IMR-90 (cell line): Measurements from ENCODE around the gene C3orf33. TPM values are rescaled to one million over a fixed set of nuclear protein-coding genes. Genes with fewer than 3 reads are reported as not detected.

Experiments
- ATAC-seq: fragments of 200-7000 bp; cut with Tn5 transposase; 2 replicates; pipeline ENCODE4 v1.9.1; 2020; ENCODE audit warnings: low read depth, mild to moderate bottlenecking, moderate library complexity
- BruUV-seq: library from RNA; stranded (reverse); fragments of 400-500 nt; replicated peaks from 2 replicates; lab custom pipeline; 2021; lab: Mats Ljungman, UMichigan
- CTCF ChIA-PET: fragments of 300-600 bp; formaldehyde crosslinking; extraction: SDS; loops from one replicate; lab custom pipeline; 2021; ENCODE audit warnings: antibody characterized with exemption; lab: Yijun Ruan, JAX
- POLR2A ChIA-PET: fragments of 300-600 bp; sonication (Branson Sonifier 250); formaldehyde crosslinking; loops from one replicate; lab custom pipeline; 2022; ENCODE audit warnings: antibody characterized with exemption; ENCODE audit not compliant: unreplicated experiment; lab: Charles Lee
- DNase-seq: peaks from one replicate; pipeline ENCODE4 v3.0.0; 2013
- H2AFZ ChIP-seq: replicated peaks from 2 replicates; pipeline ENCODE3; 2013; ENCODE audit warnings: low read length, mild to moderate bottlenecking; ENCODE audit not compliant: poor library complexity
- H2AK5ac ChIP-seq: 2 replicates; pipeline ENCODE4 v1.6.1; 2013; ENCODE audit warnings: low read depth, low read length, inconsistent platforms
- H2AK9ac ChIP-seq: replicated peaks from 2 replicates; pipeline ENCODE3; 2013; ENCODE audit warnings: mild to moderate bottlenecking, low read depth, low read length, moderate library complexity; ENCODE audit not compliant: poor library complexity
- H2BK120ac ChIP-seq: 2 replicates; pipeline ENCODE4 v1.6.1; 2013; ENCODE audit warnings: low read depth, low read length, inconsistent platforms
- H2BK15ac ChIP-seq: 3 replicates; pipeline ENCODE4 v1.6.1; 2013; ENCODE audit warnings: low read depth, low read length, inconsistent platforms
- H2BK20ac ChIP-seq: 2 replicates; pipeline ENCODE4 v1.6.1; 2013; ENCODE audit warnings: low read depth, mild to moderate bottlenecking, inconsistent platforms, low read length, moderate library complexity
- H2BK5ac ChIP-seq: 2 replicates; pipeline ENCODE4 v1.6.1; 2013; ENCODE audit warnings: mild to moderate bottlenecking, low read depth, low read length, inconsistent platforms; ENCODE audit not compliant: poor library complexity, severe bottlenecking
- H3K14ac ChIP-seq: replicated peaks from 2 replicates; pipeline ENCODE4 v1.6.1; 2013; ENCODE audit warnings: low read depth, low read length, inconsistent platforms
- H3K18ac ChIP-seq: 2 replicates; pipeline ENCODE4 v1.6.1; 2013; ENCODE audit warnings: low read depth, low read length, control low read depth
- H3K23ac ChIP-seq: 2 replicates; pipeline ENCODE4 v1.6.1; 2013; ENCODE audit warnings: low read depth, low read length, inconsistent platforms
- H3K27ac ChIP-seq: 2 replicates; pipeline ENCODE4 v1.5.1; 2013; ENCODE audit warnings: mild to moderate bottlenecking, control low read depth, low read length; ENCODE audit not compliant: insufficient read depth
- H3K27me3 ChIP-seq: 2 replicates; pipeline ENCODE4 v1.6.1; 2013; ENCODE audit warnings: low read length; ENCODE audit not compliant: control insufficient read depth, insufficient read depth
- H3K36me3 ChIP-seq: 2 replicates; pipeline ENCODE4 v1.6.1; 2013; ENCODE audit warnings: low read length, mixed read lengths; ENCODE audit not compliant: control insufficient read depth, insufficient read depth
- H3K4ac ChIP-seq: 2 replicates; pipeline ENCODE4 v1.6.1; 2013; ENCODE audit warnings: low read depth, low read length, inconsistent platforms
- H3K4me1 ChIP-seq: 2 replicates; pipeline ENCODE4 v1.6.1; 2013; ENCODE audit warnings: low read length, mixed read lengths; ENCODE audit not compliant: control insufficient read depth, insufficient read depth
- H3K4me2 ChIP-seq: 2 replicates; pipeline ENCODE4 v1.6.1; 2013; ENCODE audit warnings: low read depth, mild to moderate bottlenecking, control low read depth, low read length, moderate library complexity
- H3K4me3 ChIP-seq: 2 replicates; pipeline ENCODE4 v1.5.1; 2013; ENCODE audit warnings: low read depth, mild to moderate bottlenecking, control low read depth, low read length, moderate library complexity; ENCODE audit not compliant: insufficient read depth
- H3K56ac ChIP-seq: 2 replicates; pipeline ENCODE4 v1.6.1; 2013; ENCODE audit warnings: low read length, inconsistent platforms; ENCODE audit not compliant: insufficient read depth; ENCODE audit errors: extremely low read depth
- H3K79me1 ChIP-seq, 2 experiments: 2 replicates each; pipeline ENCODE4 v1.6.1; 2013; ENCODE audit warnings: low read length in 2 of 2, inconsistent platforms in 1 of 2, low read depth in 1 of 2
- H3K9ac ChIP-seq: 2 replicates; pipeline ENCODE4 v1.6.1; 2013; ENCODE audit warnings: low read depth, low read length, control low read depth
- H3K9me1 ChIP-seq: 2 replicates; pipeline ENCODE4 v1.6.1; 2013; ENCODE audit warnings: low read length, inconsistent platforms; ENCODE audit not compliant: insufficient read depth
- H3K9me3 ChIP-seq: 2 replicates; pipeline ENCODE4 v1.6.1; 2013; ENCODE audit warnings: low read length; ENCODE audit not compliant: control insufficient read depth, insufficient read depth
- H4K20me1 ChIP-seq: 2 replicates; pipeline ENCODE4 v1.6.1; 2013; ENCODE audit warnings: low read length, inconsistent platforms; ENCODE audit not compliant: insufficient read depth
- H4K5ac ChIP-seq: 2 replicates; pipeline ENCODE4 v1.6.1; 2013; ENCODE audit warnings: mild to moderate bottlenecking, low read depth, low read length, control low read depth
- H4K8ac ChIP-seq, 2 experiments: 2 replicates each; pipeline ENCODE4 v1.6.1; 2013; ENCODE audit warnings: low read depth in 2 of 2, low read length in 2 of 2, control low read depth in 1 of 2, inconsistent platforms in 1 of 2
- H4K91ac ChIP-seq: 2 replicates; pipeline ENCODE4 v1.6.1; 2013; ENCODE audit warnings: low read depth, low read length, inconsistent platforms; ENCODE audit not compliant: insufficient read depth
- CHD1 ChIP-seq: IDR thresholded peaks from 2 replicates; pipeline ENCODE4 v1.6.1; 2012; ENCODE audit warnings: low read depth, low read length, improper control_type of control experiment
- WGBS, 2 experiments: methylation state at CpG; one replicate each; pipeline versions ENCODE4 v1.1.5 to v1.1.7; 2013; ENCODE audit warnings: missing lambda C conversion rate in 2 of 2; ENCODE audit not compliant: insufficient read length in 1 of 2; ENCODE audit errors: extremely low coverage in 2 of 2; 5-methylcytosine and 5-hydroxymethylcytosine counted together
- dilution Hi-C: fragments of 300-500 bp; cut with HindIII; formaldehyde crosslinking; loops from one replicate; pipeline ENCODE4 v1.14.3; 2018; ENCODE audit warnings: low sequenced_read_pairs; ENCODE audit not compliant: unreplicated experiment
- in situ Hi-C: fragments of 300-500 bp; cut with MboI; formaldehyde crosslinking; loops from 3 replicates; pipeline ENCODE4 v1.14.3; 2019; ENCODE audit warnings: low sequenced_read_pairs, inconsistent platforms, mixed read lengths
- intact Hi-C: fragments of 100-400 bp; cut with micrococcal nuclease; formaldehyde crosslinking; loops from 2 replicates; pipeline ENCODE4 v1.10.0; 2022
- polyA plus RNA-seq, 3 experiments: library from polyadenylated mRNA; depleted of rRNA; stranded (reverse); fragments of >200 nt; gene quantifications; 2 replicates each; pipeline ENCODE4 v1.2.3, GENCODE V29; 2012; ENCODE audit warnings: low replicate concordance in 1 of 3
- total RNA-seq: library from RNA; depleted of rRNA; stranded (reverse); fragments of >200 nt; gene quantifications from 2 replicates; pipeline ENCODE4 v1.2.3, GENCODE V29; 2012

C3orf33 gene
- total and polyA plus RNA-seq, 2 of the 4 experiments (the other 2 are of a cell fraction): 0.72 to 1.2 TPM

GRCh38 chr3:155847993-155848392, 41.9 kb upstream of the C3orf33 start:
- Histone ChIP-seq H3K79me1 (peaks cover 6 to 29% of the 10 kb centered on the region in 2 experiments), H2BK20ac (no peak overlapping the region), H3K27ac (no peak overlapping the region), H2BK5ac (no peak overlapping the region), H3K9ac (no peak overlapping the region), H3K56ac (no peak overlapping the region), H2AK9ac (no peak overlapping the region), H2BK15ac (no peak overlapping the region), H4K5ac (no peak overlapping the region), H3K4me2 (no peak overlapping the region), H4K91ac (no peak overlapping the region), H2AK5ac (no peak overlapping the region), H3K36me3 (peaks cover 6% of the 10 kb centered on the region; the same call in 1 of the 2 replicates), H3K4me1 (no peaks in the 10 kb centered on the region), H3K9me3 (no peaks in the 10 kb centered on the region), H3K23ac (no peak overlapping the region), H2BK120ac (no peak overlapping the region), H4K8ac (no peak overlapping the region), H2AFZ (no peak overlapping the region), H3K14ac (no peak overlapping the region), H3K9me1 (no peaks in the 10 kb centered on the region), H3K27me3 (no peaks in the 10 kb centered on the region), H3K4me3 (no peak overlapping the region), H4K20me1 (peaks cover 5% of the 10 kb centered on the region; the same call in 1 of the 2 replicates), H3K18ac (no peak overlapping the region), H3K4ac (no peak overlapping the region)
- no CpG with 5 or more reads among the region's 3 CpGs for WGBS, 2 experiments
- no peak for DNase-seq
- intact Hi-C loops (no loop called here), dilution Hi-C loops (no loop called here), in situ Hi-C loops (no loop called here)
- no peak for ATAC-seq
- BruUV-seq: no TSS peak
- CTCF ChIA-PET: no interaction called here
- no peak for TF ChIP-seq CHD1
- POLR2A ChIA-PET: no interaction called here
